HepG2 (cell line): Measurements from ENCODE around the gene CACNA1H. TPM values are rescaled to one million over a fixed set of nuclear protein-coding genes. Genes with fewer than 3 reads are reported as not detected.
A peak's percentile ranks its signal among the peaks of the same experiment; 100 is the strongest.

Source experiments
- ATF7 ChIP-seq, 2 experiments: fragments of 450-650 bp in 1 of 2; sonication (generic) in 1 of 2; formaldehyde crosslinking in 1 of 2; IDR thresholded peaks; 2 replicates each; pipeline versions ENCODE4 v1.4.0 to v1.6.1; 2016 to 2020; ENCODE audit warnings: antibody characterized with exemption in 1 of 2, mild to moderate bottlenecking in 1 of 2, missing genetic modification reagents in 1 of 2
- GFI1 ChIP-seq: sonication (generic); formaldehyde crosslinking; IDR thresholded peaks from 2 replicates; pipeline ENCODE4 v1.5.0; 2020; ENCODE audit warnings: missing genetic modification reagents, mild to moderate bottlenecking, borderline replicate concordance
- GRHL1 ChIP-seq: sonication (generic); formaldehyde crosslinking; conservative IDR thresholded peaks from 2 replicates; pipeline ENCODE4 v1.8.0; 2022; ENCODE audit warnings: missing genetic modification reagents
- NCOA2 ChIP-seq: sonication (generic); formaldehyde crosslinking; IDR thresholded peaks from 2 replicates; pipeline ENCODE4 v1.8.0; 2022; ENCODE audit warnings: inconsistent platforms
- NCOA5 ChIP-seq: sonication (generic); formaldehyde crosslinking; IDR thresholded peaks from 2 replicates; pipeline ENCODE4 v1.4.0; 2020; ENCODE audit warnings: missing genetic modification reagents
- PAXIP1 ChIP-seq: sonication (generic); formaldehyde crosslinking; conservative IDR thresholded peaks from 2 replicates; pipeline ENCODE4 v1.4.0; 2020; ENCODE audit warnings: mild to moderate bottlenecking, missing genetic modification reagents, moderate library complexity
- RXRB ChIP-seq: IDR thresholded peaks from 2 replicates; pipeline ENCODE4 v1.6.1; 2016; ENCODE audit warnings: borderline replicate concordance, missing genetic modification reagents, missing compliant biosample characterization
- TSC22D2 ChIP-seq: sonication (generic); formaldehyde crosslinking; IDR thresholded peaks from 2 replicates; pipeline ENCODE4 v1.5.1; 2020; ENCODE audit warnings: missing genetic modification reagents, mild to moderate bottlenecking, borderline replicate concordance
- ZNF124 ChIP-seq: sonication (generic); formaldehyde crosslinking; IDR thresholded peaks from 2 replicates; pipeline ENCODE4 v1.4.0; 2020; ENCODE audit warnings: missing genetic modification reagents
- ZNF740 ChIP-seq: sonication (generic); formaldehyde crosslinking; IDR thresholded peaks from 2 replicates; pipeline ENCODE4 v1.4.0; 2020; ENCODE audit warnings: missing genetic modification reagents
- ZSCAN25 ChIP-seq: sonication (generic); formaldehyde crosslinking; IDR thresholded peaks from 2 replicates; pipeline ENCODE4 v1.8.0; 2022; ENCODE audit warnings: mild to moderate bottlenecking, missing genetic modification reagents
- ZSCAN30 ChIP-seq: sonication (generic); formaldehyde crosslinking; IDR thresholded peaks from 2 replicates; pipeline ENCODE4 v1.5.0; 2020; ENCODE audit warnings: mild to moderate bottlenecking, missing genetic modification reagents
- ZUFSP ChIP-seq: sonication (generic); formaldehyde crosslinking; IDR thresholded peaks from 2 replicates; pipeline ENCODE4 v1.9.0; 2021; ENCODE audit warnings: missing genetic modification reagents, mild to moderate bottlenecking, borderline replicate concordance
- polyA plus RNA-seq, 8 experiments: library from polyadenylated mRNA; depleted of rRNA in 3 of 8; stranded (reverse) in 7 of 8; unstranded in 1 of 8; fragments of >200 nt; fragmentation: Illumina TruSeq in 4 of 8; extraction: Trizol in 4 of 8; gene quantifications; 2 replicates each; pipeline versions ENCODE4 v1.2.1 to v1.2.3, GENCODE V29; 2011 to 2016; ENCODE audit warnings: low read depth in 4 of 8, missing spikeins in 1 of 8, mixed read lengths in 1 of 8; ENCODE audit not compliant: insufficient read depth in 1 of 8
- total RNA-seq, 5 experiments: library from RNA; depleted of rRNA; stranded (reverse); fragments of >200 nt; fragmentation: Illumina TruSeq; extraction: Trizol; gene quantifications; 2 replicates each; pipeline ENCODE4 v1.2.3, GENCODE V29; 2016; ENCODE audit warnings: low read depth in 1 of 5
- TF ChIP-seq, protein P1 (sequence below): sonication (generic); formaldehyde crosslinking; IDR thresholded peaks from 2 replicates; pipeline ENCODE4 v1.4.0; 2020; ENCODE audit warnings: mild to moderate bottlenecking, missing genetic modification reagents
- TF ChIP-seq, protein P2 (sequence below): sonication (generic); formaldehyde crosslinking; IDR thresholded peaks from 2 replicates; pipeline ENCODE4 v1.4.0; 2020; ENCODE audit warnings: missing genetic modification reagents, borderline replicate concordance

Gene CACNA1H
- total and polyA plus RNA-seq, 2 of the 13 experiments (the other 11 are each of a cell fraction or from before 2014, with no cell fraction given), result 0.40 to 1.8 TPM

GRCh38 chr16:1182316-1182671 is 29.4 kb downstream of the CACNA1H start (continued):
- TF ChIP-seq GRHL1 (no peak), GFI1 (CRISPR knock-in tag) (no peak), NCOA5 (CRISPR knock-in tag) (no peak), PAXIP1 (CRISPR knock-in tag) (0 out of 2 replicates have a peak, but pooled peaks have one; percentile 43), ZNF740 (no peak), ZSCAN25 (CRISPR knock-in tag) (peak; percentile 73; the same call in 1 of the 2 replicates), RXRB (CRISPR knock-in tag) (peak; percentile 75), NCOA2 (CRISPR knock-in tag) (0 out of 2 replicates have a peak, but pooled peaks have one; percentile 31), TSC22D2 (CRISPR knock-in tag) (no peak), ATF7 (IDR thresholded peaks at IDR 0.05) (no peak), ATF7 (CRISPR knock-in tag; IDR thresholded peaks at IDR 0.05) (no peak), ZNF124 (no peak), ZSCAN30 (CRISPR knock-in tag) (no peak), ZUFSP (no peak)
- TF ChIP-seq, protein P1, sequence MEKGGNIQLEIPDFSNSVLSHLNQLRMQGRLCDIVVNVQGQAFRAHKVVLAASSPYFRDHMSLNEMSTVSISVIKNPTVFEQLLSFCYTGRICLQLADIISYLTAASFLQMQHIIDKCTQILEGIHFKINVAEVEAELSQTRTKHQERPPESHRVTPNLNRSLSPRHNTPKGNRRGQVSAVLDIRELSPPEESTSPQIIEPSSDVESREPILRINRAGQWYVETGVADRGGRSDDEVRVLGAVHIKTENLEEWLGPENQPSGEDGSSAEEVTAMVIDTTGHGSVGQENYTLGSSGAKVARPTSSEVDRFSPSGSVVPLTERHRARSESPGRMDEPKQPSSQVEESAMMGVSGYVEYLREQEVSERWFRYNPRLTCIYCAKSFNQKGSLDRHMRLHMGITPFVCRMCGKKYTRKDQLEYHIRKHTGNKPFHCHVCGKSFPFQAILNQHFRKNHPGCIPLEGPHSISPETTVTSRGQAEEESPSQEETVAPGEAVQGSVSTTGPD, result no peak
- TF ChIP-seq, protein P2, sequence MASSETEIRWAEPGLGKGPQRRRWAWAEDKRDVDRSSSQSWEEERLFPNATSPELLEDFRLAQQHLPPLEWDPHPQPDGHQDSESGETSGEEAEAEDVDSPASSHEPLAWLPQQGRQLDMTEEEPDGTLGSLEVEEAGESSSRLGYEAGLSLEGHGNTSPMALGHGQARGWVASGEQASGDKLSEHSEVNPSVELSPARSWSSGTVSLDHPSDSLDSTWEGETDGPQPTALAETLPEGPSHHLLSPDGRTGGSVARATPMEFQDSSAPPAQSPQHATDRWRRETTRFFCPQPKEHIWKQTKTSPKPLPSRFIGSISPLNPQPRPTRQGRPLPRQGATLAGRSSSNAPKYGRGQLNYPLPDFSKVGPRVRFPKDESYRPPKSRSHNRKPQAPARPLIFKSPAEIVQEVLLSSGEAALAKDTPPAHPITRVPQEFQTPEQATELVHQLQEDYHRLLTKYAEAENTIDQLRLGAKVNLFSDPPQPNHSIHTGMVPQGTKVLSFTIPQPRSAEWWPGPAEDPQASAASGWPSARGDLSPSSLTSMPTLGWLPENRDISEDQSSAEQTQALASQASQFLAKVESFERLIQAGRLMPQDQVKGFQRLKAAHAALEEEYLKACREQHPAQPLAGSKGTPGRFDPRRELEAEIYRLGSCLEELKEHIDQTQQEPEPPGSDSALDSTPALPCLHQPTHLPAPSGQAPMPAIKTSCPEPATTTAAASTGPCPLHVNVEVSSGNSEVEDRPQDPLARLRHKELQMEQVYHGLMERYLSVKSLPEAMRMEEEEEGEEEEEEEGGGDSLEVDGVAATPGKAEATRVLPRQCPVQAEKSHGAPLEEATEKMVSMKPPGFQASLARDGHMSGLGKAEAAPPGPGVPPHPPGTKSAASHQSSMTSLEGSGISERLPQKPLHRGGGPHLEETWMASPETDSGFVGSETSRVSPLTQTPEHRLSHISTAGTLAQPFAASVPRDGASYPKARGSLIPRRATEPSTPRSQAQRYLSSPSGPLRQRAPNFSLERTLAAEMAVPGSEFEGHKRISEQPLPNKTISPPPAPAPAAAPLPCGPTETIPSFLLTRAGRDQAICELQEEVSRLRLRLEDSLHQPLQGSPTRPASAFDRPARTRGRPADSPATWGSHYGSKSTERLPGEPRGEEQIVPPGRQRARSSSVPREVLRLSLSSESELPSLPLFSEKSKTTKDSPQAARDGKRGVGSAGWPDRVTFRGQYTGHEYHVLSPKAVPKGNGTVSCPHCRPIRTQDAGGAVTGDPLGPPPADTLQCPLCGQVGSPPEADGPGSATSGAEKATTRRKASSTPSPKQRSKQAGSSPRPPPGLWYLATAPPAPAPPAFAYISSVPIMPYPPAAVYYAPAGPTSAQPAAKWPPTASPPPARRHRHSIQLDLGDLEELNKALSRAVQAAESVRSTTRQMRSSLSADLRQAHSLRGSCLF (CRISPR knock-in tag), result no peak
